Colonic mucosa (tissue), 4 donors: ENCODE measurements around the gene LMF2. TPM values are rescaled to one million over a fixed set of nuclear protein-coding genes. Genes with fewer than 3 reads are reported as not detected.
A peak's percentile ranks its signal among the peaks of the same experiment; 100 is the strongest.

Source experiments
- DNase-seq: peaks from one replicate; pipeline ENCODE4 v3.0.0-alpha.2; 2020
- H3K27ac ChIP-seq: fragments of 200-600 bp; one replicate; pipeline ENCODE4 v1.8.0; 2021
- H3K27me3 ChIP-seq: fragments of 200-600 bp; one replicate; pipeline ENCODE4 v1.8.0; 2021
- H3K36me3 ChIP-seq: fragments of 200-600 bp; one replicate; pipeline ENCODE4 v1.8.0; 2021
- H3K4me1 ChIP-seq: fragments of 200-600 bp; one replicate; pipeline ENCODE4 v1.8.0; 2021; ENCODE audit warnings: mild to moderate bottlenecking
- H3K4me3 ChIP-seq: fragments of 200-600 bp; one replicate; pipeline ENCODE4 v1.8.0; 2021
- H3K9ac ChIP-seq, 2 donors: one replicate each; pipeline ENCODE4 v1.7.0; 2013; ENCODE audit warnings: control low read depth in 2 of 2, low read depth in 2 of 2, low read length in 2 of 2
- H3K9me3 ChIP-seq: fragments of 200-600 bp; one replicate; pipeline ENCODE4 v1.8.0; 2021
- intact Hi-C: fragments of 100-400 bp; cut with DNase I; formaldehyde crosslinking; loops from one replicate; pipeline ENCODE4 v1.14.1; 2022
- total RNA-seq, 2 donors: library from RNA; stranded (reverse); fragmentation: NEBNext Ultra II Directional in 1 of 2; extraction: Animal tissue kit (Norgen Biotek cat#: 25700) in 1 of 2; gene quantifications; one replicate each; pipeline ENCODE4 v1.2.1, GENCODE V29; 2021
- TF ChIP-seq, protein P1 (sequence below): fragments of 200-600 bp; IDR thresholded peaks from one replicate; pipeline ENCODE4 v1.8.0; 2022; ENCODE audit warnings: antibody characterized with exemption, mild to moderate bottlenecking
- donor health status: healthy.
- donor health status: DM: no; HTN: no; CAD: no.
- donor health status: DM: no; HTN: no; CAD: no.

LMF2 gene
- total RNA-seq, 2 donors from 2014 or later = 51.1 to 60.0 TPM

GRCh38 chr22:50476868-50477267 lies 30.6 kb downstream of the LMF2 start:
- no peak for DNase-seq
- H3K9me3 ChIP-seq = no peaks in the 10 kb centered on the region
- H3K4me1 ChIP-seq = peaks cover 30% of the 10 kb centered on the region

GRCh38 chr22:50475652-50476002 lies 31.9 kb downstream of the LMF2 start:
- no peaks in the 10 kb centered on the region for H3K9me3 ChIP-seq
- TF ChIP-seq, protein P1, sequence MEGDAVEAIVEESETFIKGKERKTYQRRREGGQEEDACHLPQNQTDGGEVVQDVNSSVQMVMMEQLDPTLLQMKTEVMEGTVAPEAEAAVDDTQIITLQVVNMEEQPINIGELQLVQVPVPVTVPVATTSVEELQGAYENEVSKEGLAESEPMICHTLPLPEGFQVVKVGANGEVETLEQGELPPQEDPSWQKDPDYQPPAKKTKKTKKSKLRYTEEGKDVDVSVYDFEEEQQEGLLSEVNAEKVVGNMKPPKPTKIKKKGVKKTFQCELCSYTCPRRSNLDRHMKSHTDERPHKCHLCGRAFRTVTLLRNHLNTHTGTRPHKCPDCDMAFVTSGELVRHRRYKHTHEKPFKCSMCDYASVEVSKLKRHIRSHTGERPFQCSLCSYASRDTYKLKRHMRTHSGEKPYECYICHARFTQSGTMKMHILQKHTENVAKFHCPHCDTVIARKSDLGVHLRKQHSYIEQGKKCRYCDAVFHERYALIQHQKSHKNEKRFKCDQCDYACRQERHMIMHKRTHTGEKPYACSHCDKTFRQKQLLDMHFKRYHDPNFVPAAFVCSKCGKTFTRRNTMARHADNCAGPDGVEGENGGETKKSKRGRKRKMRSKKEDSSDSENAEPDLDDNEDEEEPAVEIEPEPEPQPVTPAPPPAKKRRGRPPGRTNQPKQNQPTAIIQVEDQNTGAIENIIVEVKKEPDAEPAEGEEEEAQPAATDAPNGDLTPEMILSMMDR = no peak
- no peaks in the 10 kb centered on the region for H3K36me3 ChIP-seq
- peaks cover 7% of the 10 kb centered on the region for H3K27me3 ChIP-seq
- DNase-seq = no peak
- intact Hi-C loops = no loop called here
- peak overlapping the region; percentile 93 for H3K4me3 ChIP-seq
- H3K9ac ChIP-seq = peak overlapping the region; percentile 73 to 89
- H3K4me1 ChIP-seq = peaks cover 36% of the 10 kb centered on the region
- no peak overlapping the region for H3K27ac ChIP-seq

More at GRCh38 chr22:50476868-50477267, 30.6 kb downstream of the LMF2 start:
- intact Hi-C loops = no loop called here
- H3K27ac ChIP-seq = no peak overlapping the region
- TF ChIP-seq, protein P1 = no peak
- peaks cover 19% of the 10 kb centered on the region for H3K27me3 ChIP-seq
- H3K9ac ChIP-seq = no peak overlapping the region
- no peak overlapping the region for H3K4me3 ChIP-seq
- no peaks in the 10 kb centered on the region for H3K36me3 ChIP-seq

GRCh38 chr22:50474710-50475651 lies 32.5 kb downstream of the LMF2 start, which contains the start of gene SBF1:
SBF1 (minus strand) TSS chr22:50475035; CDS start chr22:50474840, 195 bp downstream.
- peaks cover 42% of the 10 kb centered on the region for H3K4me1 ChIP-seq
- intact Hi-C loops = no loop called here
- H3K27me3 ChIP-seq = peaks cover 1% of the 10 kb centered on the region
- H3K27ac ChIP-seq = peak within 1 kb of the TSS; percentile 65
- TF ChIP-seq, protein P1 = no peak
- DNase-seq = peak; percentile 91
- no peaks in the 10 kb centered on the region for H3K36me3 ChIP-seq
- H3K9me3 ChIP-seq = no peaks in the 10 kb centered on the region
- H3K9ac ChIP-seq = peak within 1 kb of the TSS; percentile 82 to 89
- H3K4me3 ChIP-seq = peak within 1 kb of the TSS; percentile 93

DNA sequence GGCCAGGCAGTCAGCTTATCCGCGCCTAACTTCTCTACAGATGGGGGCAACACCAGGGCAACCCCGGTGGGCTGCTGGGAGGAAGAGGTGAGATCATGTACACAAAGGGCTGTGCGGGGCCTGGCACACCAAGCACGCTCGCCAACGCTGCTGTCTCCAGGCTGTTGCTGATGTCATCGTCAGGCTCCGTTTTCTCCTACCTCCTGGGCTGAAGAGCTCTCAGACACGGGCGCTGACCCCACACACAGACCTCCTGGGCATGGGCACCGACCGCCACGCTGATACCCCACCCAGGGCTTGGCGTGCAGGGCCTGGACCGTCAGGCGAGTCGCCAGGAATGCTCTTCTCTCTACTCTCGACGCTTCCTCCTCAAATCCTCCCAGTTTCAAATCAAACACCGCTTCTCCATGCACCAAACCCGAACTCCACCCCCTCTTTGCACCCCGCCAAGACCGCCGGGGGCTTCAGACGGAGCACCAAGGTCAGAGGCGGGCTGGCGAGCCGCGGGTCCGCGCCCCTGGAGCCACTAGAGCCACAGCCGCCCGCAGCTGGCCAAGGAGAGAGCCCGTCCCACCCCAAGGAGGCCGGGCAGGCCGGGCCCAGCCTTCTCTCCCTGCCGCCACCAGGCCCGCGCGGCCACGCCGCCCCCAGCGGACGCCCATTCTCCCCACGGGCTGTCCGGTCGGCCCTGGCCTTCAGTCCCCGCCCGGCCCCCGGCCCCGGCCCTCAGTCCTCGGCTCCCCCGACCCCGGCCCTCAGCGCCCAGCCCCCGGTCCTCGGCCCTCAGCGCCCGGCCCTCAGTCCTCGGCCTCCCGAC lies 33.4 kb downstream of the LMF2 start:
- Histone ChIP-seq H3K4me1 (peaks cover 48% of the 10 kb centered on the region), H3K27ac (peak overlapping the region; percentile 65), H3K9ac (peak overlapping the region; percentile 81 to 82), H3K36me3 (no peaks in the 10 kb centered on the region), H3K27me3 (no peaks in the 10 kb centered on the region), H3K4me3 (peak overlapping the region; percentile 93), H3K9me3 (no peaks in the 10 kb centered on the region)
- TF ChIP-seq, protein P1 = no peak
- intact Hi-C loops = no loop called here
- peak; percentile 47 for DNase-seq

DNA sequence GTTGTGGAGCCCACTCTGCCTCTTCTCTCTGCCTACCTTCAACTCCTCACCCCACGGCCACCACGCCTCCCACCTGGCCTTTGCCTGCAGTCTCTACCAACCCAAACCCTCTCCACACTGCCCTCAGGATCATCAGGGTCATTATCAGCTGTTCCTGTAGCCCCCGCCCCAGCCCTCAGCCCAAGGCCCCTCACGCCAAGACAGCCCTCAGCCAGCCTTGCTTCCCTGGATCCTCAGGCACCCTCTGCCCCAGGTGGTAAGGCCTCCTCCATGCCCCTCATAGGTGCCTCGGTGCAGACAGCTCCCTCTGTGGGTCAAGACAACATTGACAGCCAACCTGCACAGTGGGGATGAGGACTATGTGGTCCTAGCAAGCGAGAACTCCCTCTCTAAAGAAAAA lies 34.4 kb downstream of the LMF2 start:
- H3K9me3 ChIP-seq = no peaks in the 10 kb centered on the region
- H3K36me3 ChIP-seq = no peaks in the 10 kb centered on the region
- intact Hi-C loops = no loop called here
- H3K9ac ChIP-seq = peak overlapping the region in 1 of 2 donors; percentile 82
- DNase-seq = peak; percentile 46
- no peaks in the 10 kb centered on the region for H3K27me3 ChIP-seq
- TF ChIP-seq, protein P1 = no peak
- H3K27ac ChIP-seq = no peak overlapping the region
- peak overlapping the region; percentile 93 for H3K4me3 ChIP-seq
- peaks cover 49% of the 10 kb centered on the region for H3K4me1 ChIP-seq
